Measurements from ENCODE around the gene KIF13A. TPM values are rescaled to one million over a fixed set of nuclear protein-coding genes. Genes with fewer than 3 reads are reported as not detected.

KIF13A gene
- total RNA-seq, 1 donor from 2014 or later = 29.0 TPM

GRCh38 chr6:17930321-17930993 is 57.0 kb downstream of the KIF13A start:
- H3K4me3 ChIP-seq = no peak overlapping the region
- TF ChIP-seq CTCF (IDR thresholded peaks at IDR 0.05) = no peak
- TF ChIP-seq EZH2phosphoT487 (IDR thresholded peaks at IDR 0.05) = no peak
- no peak for TF ChIP-seq EZH2 (IDR thresholded peaks at IDR 0.05)
- H3K27me3 ChIP-seq = no peaks in the 10 kb centered on the region
- no peak overlapping the region for H2AFZ ChIP-seq (replicated peaks)
- H3K9me3 ChIP-seq (ENCODE audit: low read depth) = no peaks in the 10 kb centered on the region
- H3K36me3 ChIP-seq = no peaks in the 10 kb centered on the region
- H3K79me2 ChIP-seq (ENCODE audit: low read depth) = peaks cover 38% of the 10 kb centered on the region
- H4K20me1 ChIP-seq (ENCODE audit: low read depth) = peaks cover 11% of the 10 kb centered on the region
- H3K36me3 Mint-ChIP-seq = no peaks in the 10 kb centered on the region
- H3K9me3 Mint-ChIP-seq = no peaks in the 10 kb centered on the region
- no peak overlapping the region for H3K4me3 Mint-ChIP-seq
- H3K4me1 ChIP-seq = peaks cover 10% of the 10 kb centered on the region
- H3K4me2 ChIP-seq = no peak overlapping the region
- H3F3A ChIP-seq (ENCODE audit: low read depth) = no peaks in the 10 kb centered on the region
- DNase-seq (ENCODE audit: low spot score) = no peak
- no peak overlapping the region for H3K27ac ChIP-seq
- H3K4me1 Mint-ChIP-seq = peaks cover 33% of the 10 kb centered on the region
- H3K27me3 Mint-ChIP-seq (ENCODE audit: insufficient read depth, low read depth) = no peaks in the 10 kb centered on the region
- no peak overlapping the region for H3K9ac ChIP-seq
- H3K27ac Mint-ChIP-seq = no peak overlapping the region

- no peak overlapping the region for H3K4me2 ChIP-seq
- peaks cover under 1% of the 10 kb centered on the region for H3K36me3 Mint-ChIP-seq
- H3K79me2 ChIP-seq (ENCODE audit: low read depth) = peaks cover 46% of the 10 kb centered on the region
- H3K9ac ChIP-seq = no peak overlapping the region
- peaks cover 10% of the 10 kb centered on the region for H3K4me1 ChIP-seq
- no peak overlapping the region for H3K4me3 Mint-ChIP-seq
- no peaks in the 10 kb centered on the region for H3K9me3 ChIP-seq (ENCODE audit: low read depth)
- H3F3A ChIP-seq (ENCODE audit: low read depth) = no peaks in the 10 kb centered on the region
- H3K27ac ChIP-seq = no peak overlapping the region
- no peaks in the 10 kb centered on the region for H3K27me3 ChIP-seq
- peaks cover 11% of the 10 kb centered on the region for H4K20me1 ChIP-seq (ENCODE audit: low read depth)
- peaks cover 29% of the 10 kb centered on the region for H3K4me1 Mint-ChIP-seq
- no peaks in the 10 kb centered on the region for H3K36me3 ChIP-seq
- no peak overlapping the region for H3K27ac Mint-ChIP-seq
- no peaks in the 10 kb centered on the region for H3K27me3 Mint-ChIP-seq (ENCODE audit: insufficient read depth, low read depth)
- H2AFZ ChIP-seq (replicated peaks) = no peak overlapping the region
- no peak for DNase-seq (ENCODE audit: low spot score)
- no peak overlapping the region for H3K4me3 ChIP-seq
- TF ChIP-seq CTCF (IDR thresholded peaks at IDR 0.05) = no peak
- no peak for TF ChIP-seq EZH2phosphoT487 (IDR thresholded peaks at IDR 0.05)
- TF ChIP-seq EZH2 (IDR thresholded peaks at IDR 0.05) = no peak
- H3K9me3 Mint-ChIP-seq = no peaks in the 10 kb centered on the region
Observed at GRCh38 chr6:17928514-17929430, 58.7 kb downstream of the KIF13A start.

DNA sequence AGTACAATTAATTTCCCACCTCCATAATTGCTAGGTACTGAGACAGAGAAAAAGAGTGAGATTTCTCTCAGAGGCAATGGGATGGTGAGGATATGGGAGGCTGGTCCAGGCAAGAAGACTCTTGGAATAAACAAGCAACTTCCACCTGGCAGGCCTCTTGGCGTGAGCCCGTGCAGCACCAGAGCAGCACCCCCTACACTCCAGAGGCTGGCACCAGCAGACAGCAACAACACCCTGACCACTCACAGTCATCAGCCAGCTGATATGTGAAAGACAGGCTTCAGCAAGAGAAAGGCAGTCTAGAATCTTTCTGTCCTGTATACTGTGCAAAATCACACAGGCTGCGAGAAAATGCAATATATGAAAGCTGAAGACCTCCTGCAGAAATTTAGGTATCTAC is 59.7 kb downstream of the KIF13A start:
- H3K36me3 Mint-ChIP-seq = peaks cover 2% of the 10 kb centered on the region
- no peak overlapping the region for H3K4me2 ChIP-seq
- TF ChIP-seq EZH2phosphoT487 (IDR thresholded peaks at IDR 0.05) (no peak), CTCF (IDR thresholded peaks at IDR 0.05) (no peak)
- no peak for DNase-seq (ENCODE audit: low spot score)
- no peak overlapping the region for H2AFZ ChIP-seq (replicated peaks)
- no peak overlapping the region for H3K4me3 Mint-ChIP-seq
- H3K4me1 Mint-ChIP-seq = peaks cover 25% of the 10 kb centered on the region
- no peaks in the 10 kb centered on the region for H3K27me3 ChIP-seq
- peaks cover 41% of the 10 kb centered on the region for H3K79me2 ChIP-seq (ENCODE audit: low read depth)
- no peak overlapping the region for H3K27ac Mint-ChIP-seq
- H3K36me3 ChIP-seq = no peaks in the 10 kb centered on the region
- no peak overlapping the region for H3K9ac ChIP-seq
- no peaks in the 10 kb centered on the region for H3F3A ChIP-seq (ENCODE audit: low read depth)
- H3K4me3 ChIP-seq = no peak overlapping the region
- H3K9me3 ChIP-seq (ENCODE audit: low read depth) = no peaks in the 10 kb centered on the region
- H3K4me1 ChIP-seq = peaks cover 10% of the 10 kb centered on the region
- H4K20me1 ChIP-seq (ENCODE audit: low read depth) = peaks cover 11% of the 10 kb centered on the region
- H3K27ac ChIP-seq = no peak overlapping the region
- H3K9me3 Mint-ChIP-seq = no peaks in the 10 kb centered on the region
- no peaks in the 10 kb centered on the region for H3K27me3 Mint-ChIP-seq (ENCODE audit: insufficient read depth, low read depth)
